Ovary (tissue), 9 donors: ENCODE measurements around the gene ENPP7. TPM values are rescaled to one million over a fixed set of nuclear protein-coding genes. Genes with fewer than 3 reads are reported as not detected.

Source experiments
- DNase-seq, 5 donors: peaks; one replicate each; pipeline ENCODE4 v3.0.0-alpha.2; 2019 to 2020
- H3K27ac ChIP-seq, 2 donors: fragments of 200-600 bp; one replicate each; pipeline versions ENCODE4 v1.5.1 to v1.8.0; 2019 to 2022
- H3K27me3 ChIP-seq: fragments of 200-600 bp; one replicate; pipeline ENCODE4 v1.8.0; 2022
- H3K36me3 ChIP-seq: fragments of 200-600 bp; sonication (generic); one replicate; pipeline ENCODE4 v1.5.1; 2019
- H3K4me1 ChIP-seq: one replicate; pipeline ENCODE4 v1.8.1; 2013; ENCODE audit warnings: mild to moderate bottlenecking, moderate library complexity; ENCODE audit not compliant: insufficient read depth
- H3K4me3 ChIP-seq: fragments of 200-600 bp; sonication (generic); one replicate; pipeline ENCODE4 v1.5.1; 2017
- H3K9me3 ChIP-seq, 2 donors: fragments of 200-600 bp in 1 of 2; sonication (generic) in 1 of 2; one replicate each; pipeline versions ENCODE4 v1.5.1 to v1.8.1; 2013 to 2019; ENCODE audit warnings: mild to moderate bottlenecking in 1 of 2, moderate library complexity in 1 of 2
- EP300 ChIP-seq: sonication (generic); formaldehyde crosslinking; IDR thresholded peaks from one replicate; pipeline ENCODE4 v1.6.1; 2017; ENCODE audit warnings: antibody characterized with exemption
- POLR2A ChIP-seq: fragments of 450-650 bp; IDR thresholded peaks from one replicate; pipeline ENCODE4 v1.6.1; 2017; ENCODE audit warnings: antibody characterized with exemption, mild to moderate bottlenecking, moderate library complexity
- WGBS, 3 donors: extraction: QIAGEN DNeasy Blood & Tissue Kit in 1 of 3; methylation state at CpG; one replicate each; pipeline versions ENCODE4 v1.1.5 to v1.1.7; 2013 to 2017; 5-methylcytosine and 5-hydroxymethylcytosine counted together
- intact Hi-C, 4 donors: fragments of 100-400 bp; cut with DNase I; formaldehyde crosslinking; loops; one replicate each; pipeline versions ENCODE4 v1.11.0 to v1.15.1; 2022 to 2023
- polyA plus RNA-seq, 2 donors: library from polyadenylated mRNA; stranded (reverse); fragments of 200-250 nt in 1 of 2; fragments of 350-450 nt in 1 of 2; fragmentation: Illumina TruSeq in 1 of 2; extraction: RNeasy Lipid Tissue Mini Kit (QIAGEN cat#74804) in 1 of 2; gene quantifications; one replicate each; pipeline ENCODE4 v1.2.3, GENCODE V29; 2013 to 2014
- total RNA-seq, 7 donors: library from RNA; depleted of rRNA in 2 of 7; stranded (reverse); fragments of >200 nt in 2 of 7; fragmentation: NEBNext Ultra II Directional in 3 of 7; extraction: Animal tissue kit (Norgen Biotek cat#: 25700) in 3 of 7; gene quantifications; one replicate each; pipeline versions ENCODE4 v1.1.0 to v1.2.4, GENCODE V29; 2016 to 2023
- TF ChIP-seq, protein P1 (sequence below), 3 donors: fragments of 450-650 bp in 2 of 3; fragments of 200-600 bp in 1 of 3; IDR thresholded peaks; one replicate each; pipeline versions ENCODE4 v1.5.1 to v1.8.0; 2016 to 2022; ENCODE audit warnings: antibody characterized with exemption in 3 of 3, mild to moderate bottlenecking in 1 of 3
- donor health status: DM: no; HTN: no; CAD: no; lungs with moderate emphysema.
- donor health status: DM: no; HTN: no; CAD: no.
- donor health status: Bipolar disorder and iron deficiency.
- donor health status: DM: yes; HTN: yes; CAD: no.
- donor health status: DM: no; HTN: no; CAD: no.
- donor health status: DM: yes; HTN: yes; CAD: no.

The ENPP7 gene
- total and polyA plus RNA-seq, 9 donors, result not detected

DNA sequence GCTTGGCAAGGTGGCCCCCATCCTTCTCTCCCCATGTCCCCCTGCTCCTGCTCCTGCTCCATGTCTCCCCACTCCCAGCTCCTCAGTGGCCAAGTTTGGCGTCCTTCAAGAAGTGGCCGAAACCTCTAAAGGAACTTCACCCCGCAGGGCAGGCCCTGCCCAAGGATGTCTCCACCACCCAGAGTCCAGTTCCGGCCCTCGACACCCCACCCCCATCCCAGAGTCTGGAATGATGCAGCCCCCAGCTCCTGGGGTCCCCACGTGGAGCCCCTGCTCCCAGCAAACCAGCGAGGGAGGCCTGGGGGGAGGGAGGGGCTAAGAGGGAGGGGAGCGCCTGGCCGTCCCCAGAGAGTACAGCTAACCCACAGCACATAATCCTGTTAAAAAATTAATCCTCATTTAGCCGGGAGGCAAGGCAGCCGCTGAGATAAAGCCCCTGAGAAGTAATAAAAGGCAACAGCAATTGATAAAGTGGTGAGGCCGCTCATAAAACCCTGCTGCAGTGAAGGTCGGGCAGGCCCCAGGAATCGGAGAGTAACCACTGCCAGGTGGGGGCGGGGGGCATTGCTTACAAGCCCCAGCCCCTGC lies 9.9 kb upstream of the ENPP7 start:
- no peaks in the 10 kb centered on the region for H3K36me3 ChIP-seq
- intact Hi-C loops, result no loop called here
- 43 to 45% (median 43%) methylated on average over 15 of the region's 15 CpGs for WGBS, 3 donors
- H3K27ac ChIP-seq, result no peak overlapping the region
- no peaks in the 10 kb centered on the region for H3K4me1 ChIP-seq
- no peak for DNase-seq
- no peaks in the 10 kb centered on the region for H3K27me3 ChIP-seq
- TF ChIP-seq, protein P1, sequence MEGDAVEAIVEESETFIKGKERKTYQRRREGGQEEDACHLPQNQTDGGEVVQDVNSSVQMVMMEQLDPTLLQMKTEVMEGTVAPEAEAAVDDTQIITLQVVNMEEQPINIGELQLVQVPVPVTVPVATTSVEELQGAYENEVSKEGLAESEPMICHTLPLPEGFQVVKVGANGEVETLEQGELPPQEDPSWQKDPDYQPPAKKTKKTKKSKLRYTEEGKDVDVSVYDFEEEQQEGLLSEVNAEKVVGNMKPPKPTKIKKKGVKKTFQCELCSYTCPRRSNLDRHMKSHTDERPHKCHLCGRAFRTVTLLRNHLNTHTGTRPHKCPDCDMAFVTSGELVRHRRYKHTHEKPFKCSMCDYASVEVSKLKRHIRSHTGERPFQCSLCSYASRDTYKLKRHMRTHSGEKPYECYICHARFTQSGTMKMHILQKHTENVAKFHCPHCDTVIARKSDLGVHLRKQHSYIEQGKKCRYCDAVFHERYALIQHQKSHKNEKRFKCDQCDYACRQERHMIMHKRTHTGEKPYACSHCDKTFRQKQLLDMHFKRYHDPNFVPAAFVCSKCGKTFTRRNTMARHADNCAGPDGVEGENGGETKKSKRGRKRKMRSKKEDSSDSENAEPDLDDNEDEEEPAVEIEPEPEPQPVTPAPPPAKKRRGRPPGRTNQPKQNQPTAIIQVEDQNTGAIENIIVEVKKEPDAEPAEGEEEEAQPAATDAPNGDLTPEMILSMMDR (IDR thresholded peaks at IDR 0.05), result no peak
- TF ChIP-seq EP300 (no peak), POLR2A (no peak)
- H3K4me3 ChIP-seq, result no peak overlapping the region
- H3K9me3 ChIP-seq, result no peaks in the 10 kb centered on the region

DNA sequence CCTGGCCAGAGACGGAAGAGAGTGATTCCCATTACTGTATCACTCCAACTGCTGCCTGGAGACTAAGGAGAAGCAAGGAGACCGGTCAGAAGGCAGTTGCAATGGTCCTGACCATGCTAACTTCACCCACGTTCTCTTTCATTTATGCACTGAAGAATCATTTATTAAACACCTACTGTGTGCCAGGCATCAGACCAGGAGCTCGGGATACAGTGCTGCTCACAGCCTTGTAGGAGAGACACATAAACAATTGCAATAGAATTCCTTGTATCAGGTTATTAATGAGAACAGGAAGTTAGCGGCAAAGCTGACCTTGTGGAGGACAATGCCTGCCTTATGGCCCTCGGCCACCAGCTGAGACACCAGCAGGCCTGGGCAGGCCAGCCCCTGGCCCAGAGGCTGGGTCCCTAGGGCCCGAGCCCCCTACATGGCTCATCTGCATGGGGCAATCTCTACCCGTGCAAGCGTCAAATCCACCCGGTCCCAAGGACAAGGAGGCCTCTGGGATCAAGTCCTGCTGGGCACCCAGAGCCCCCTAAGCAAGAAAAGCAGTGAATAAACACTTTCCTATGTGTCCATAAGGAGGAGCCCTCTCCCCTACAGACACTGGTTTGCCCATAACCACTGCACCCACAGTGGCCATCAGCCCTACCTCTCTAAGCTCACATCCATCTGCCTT lies 8.6 kb upstream of the ENPP7 start:
- no peaks in the 10 kb centered on the region for H3K9me3 ChIP-seq
- no peak for DNase-seq
- no peak overlapping the region for H3K4me3 ChIP-seq
- WGBS, 3 donors, result 41 to 60% (median 57%) methylated on average over 10 of the region's 10 CpGs
- H3K4me1 ChIP-seq, result no peaks in the 10 kb centered on the region
- no peaks in the 10 kb centered on the region for H3K36me3 ChIP-seq
- TF ChIP-seq, protein P1 (IDR thresholded peaks at IDR 0.05), result no peak
- no peaks in the 10 kb centered on the region for H3K27me3 ChIP-seq
- intact Hi-C loops, result no loop called here
- no peak overlapping the region for H3K27ac ChIP-seq

DNA sequence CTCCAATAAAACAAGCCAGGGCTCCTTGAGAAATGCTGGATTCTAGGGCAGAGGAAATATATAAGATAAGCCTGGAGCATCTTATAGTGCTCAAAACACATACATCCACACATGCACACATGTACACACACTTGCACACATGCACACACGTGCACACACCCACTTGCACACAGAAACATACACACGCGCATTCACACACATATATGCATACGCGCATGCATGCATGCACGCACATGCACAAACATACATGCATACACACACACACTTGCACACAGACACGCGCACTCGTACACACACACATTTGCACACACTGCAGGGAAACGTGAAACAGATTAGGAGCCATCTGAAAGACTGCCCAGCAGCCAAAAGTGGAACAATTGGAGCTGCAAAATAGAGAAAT lies 8.0 kb upstream of the ENPP7 start:
- no peak overlapping the region for H3K27ac ChIP-seq

DNA sequence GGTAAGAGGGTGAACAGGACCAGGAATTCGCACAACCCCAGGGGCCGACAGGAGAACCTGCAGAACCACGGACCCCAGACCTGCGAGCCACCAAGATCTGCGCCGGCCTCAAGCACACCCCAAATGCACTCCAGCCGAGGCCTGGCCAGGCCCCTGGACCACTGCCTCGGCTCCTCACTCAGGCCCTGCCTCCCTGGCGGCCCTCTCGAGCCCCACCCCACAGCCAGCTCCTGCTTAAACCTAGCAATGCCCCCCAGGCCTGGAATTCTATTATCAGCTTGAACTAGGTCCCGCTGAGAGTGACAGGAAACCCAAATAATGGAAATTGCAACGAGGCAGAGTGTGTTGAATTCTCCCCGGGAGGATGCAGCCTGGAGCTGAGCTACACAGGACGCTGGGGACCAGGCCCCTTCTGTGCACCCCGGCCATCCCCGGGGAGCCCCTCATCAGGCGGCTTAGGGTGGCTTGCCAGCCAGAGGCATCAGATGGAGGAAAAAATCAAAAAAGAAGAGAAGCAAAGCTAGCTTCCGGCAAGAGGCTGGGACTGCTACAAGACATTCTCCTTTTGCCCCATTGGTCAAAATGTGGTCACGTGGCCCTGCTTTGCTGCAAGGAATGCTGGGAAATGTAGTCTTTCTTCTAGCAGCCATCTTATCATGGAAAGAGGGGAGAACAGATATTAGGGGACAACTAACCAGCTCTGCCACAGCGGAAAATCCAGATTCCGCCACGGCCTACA lies 2.4 kb upstream of the ENPP7 start:
- H3K4me3 ChIP-seq, result peak overlapping the region; percentile 21
- DNase-seq, result peak; percentile 70 to 85 (median 79)
- TF ChIP-seq POLR2A (peak; percentile 0), EP300 (no peak)
- TF ChIP-seq, protein P1 (IDR thresholded peaks at IDR 0.05), result no peak
- H3K4me1 ChIP-seq, result peaks cover 4% of the 10 kb centered on the region
- no peaks in the 10 kb centered on the region for H3K27me3 ChIP-seq
- H3K36me3 ChIP-seq, result no peaks in the 10 kb centered on the region
- H3K9me3 ChIP-seq, result no peaks in the 10 kb centered on the region
- no peak overlapping the region for H3K27ac ChIP-seq
- intact Hi-C loops, result no loop called here
- WGBS, 3 donors, result 49 to 52% (median 51%) methylated on average over 22 of the region's 22 CpGs

More for the DNA sequence above, 8.0 kb upstream of the ENPP7 start:
- Histone ChIP-seq H3K4me3 (no peak overlapping the region), H3K27me3 (no peaks in the 10 kb centered on the region), H3K36me3 (no peaks in the 10 kb centered on the region), H3K9me3 (no peaks in the 10 kb centered on the region), H3K4me1 (no peaks in the 10 kb centered on the region)
- intact Hi-C loops, result no loop called here
- 76 to 81% (median 80%) methylated on average over 10 of the region's 10 CpGs for WGBS, 3 donors
- DNase-seq, result no peak
- TF ChIP-seq, protein P1 (IDR thresholded peaks at IDR 0.05), result no peak
- TF ChIP-seq POLR2A (no peak), EP300 (no peak)
